HG03175 (cell line): ENCODE measurements around the gene RAPGEF5.
A peak's percentile ranks its signal among the peaks of the same experiment; 100 is the strongest.
"Not testable (repeated sequence)": the region's sequence is repeated elsewhere in the genome, so short reads cannot be mapped to it uniquely, and the experiment has no call there.

Source experiments
- ATAC-seq: cut with Tn5 transposase; IDR thresholded peaks from one replicate; pipeline ENCODE4 v1.9.1; 2021; ENCODE audit warnings: mild to moderate bottlenecking, moderate library complexity; ENCODE audit not compliant: unreplicated experiment

Gene RAPGEF5

GRCh38 chr7:22094413-22095342, 262.3 kb downstream of the RAPGEF5 start:
- no peak for ATAC-seq

GRCh38 chr7:22093936-22094335, 263.0 kb downstream of the RAPGEF5 start:
- ATAC-seq = no peak

- ATAC-seq = no peak
Observed at GRCh38 chr7:22093001-22093400, 264.0 kb downstream of the RAPGEF5 start.

- not testable (repeated sequence) for ATAC-seq
Observed at GRCh38 chr7:22090958-22091525, 265.9 kb downstream of the RAPGEF5 start.

- no peak for ATAC-seq
Observed at GRCh38 chr7:22090512-22090911, 266.4 kb downstream of the RAPGEF5 start.

- ATAC-seq = no peak
Observed at GRCh38 chr7:22090107-22090506, 266.8 kb downstream of the RAPGEF5 start.

- no peak for ATAC-seq
Observed at GRCh38 chr7:22088827-22089226, 268.1 kb downstream of the RAPGEF5 start.

GRCh38 chr7:22087861-22088260, 269.1 kb downstream of the RAPGEF5 start:
- no peak for ATAC-seq

- ATAC-seq = no peak
Observed at GRCh38 chr7:22083704-22084240, 273.2 kb downstream of the RAPGEF5 start.

- peak; percentile 95 for ATAC-seq
Observed at GRCh38 chr7:22082886-22083703, 273.9 kb downstream of the RAPGEF5 start.

- peak; percentile 13 for ATAC-seq
Observed at GRCh38 chr7:22082553-22082885, 274.4 kb downstream of the RAPGEF5 start.

- ATAC-seq = not testable (repeated sequence)
Observed at GRCh38 chr7:22080219-22080618, 276.7 kb downstream of the RAPGEF5 start.

GRCh38 chr7:22078872-22079271, 278.1 kb downstream of the RAPGEF5 start:
- ATAC-seq = not testable (repeated sequence)

- ATAC-seq = no peak
Observed at GRCh38 chr7:22075561-22075960, 281.4 kb downstream of the RAPGEF5 start.

- no peak for ATAC-seq
Observed at GRCh38 chr7:22074897-22075296, 282.1 kb downstream of the RAPGEF5 start.
